HEK293 (cell line): Measurements from ENCODE around the gene SCG3.

Experiments
- CTCF ChIA-PET: fragments of 350-600 bp; formaldehyde crosslinking; extraction: SDS; loops from one replicate; lab custom pipeline; 2021; ENCODE audit warnings: antibody characterized with exemption; lab: Yijun Ruan, JAX
- POLR2A ChIA-PET: fragments of 300-600 bp; formaldehyde crosslinking; extraction: SDS; loops from one replicate; lab custom pipeline; 2020; ENCODE audit warnings: antibody characterized with exemption, inconsistent platforms; lab: Yijun Ruan, JAX
- H3K27ac ChIP-seq: fragments of 200-500 bp; sonication (Bioruptor generic); 2 replicates; pipeline ENCODE4 v1.5.1; 2014; ENCODE audit warnings: low read depth, low read length, control low read depth, inconsistent platforms; ENCODE audit errors: extremely low read depth
- H3K36me3 ChIP-seq, 2 experiments: fragments of 200-500 bp in 1 of 2; sonication (Bioruptor generic) in 1 of 2; 1 replicate in 1 of 2; 2 replicates in 1 of 2; pipeline ENCODE4 v1.5.1; 2014 to 2017; ENCODE audit warnings: inconsistent platforms in 2 of 2, low read length in 2 of 2; ENCODE audit not compliant: control insufficient read depth in 2 of 2, insufficient read depth in 1 of 2
- H3K4me1 ChIP-seq: fragments of 200-500 bp; sonication (Bioruptor generic); 2 replicates; pipeline ENCODE4 v1.5.1; 2014; ENCODE audit warnings: mild to moderate bottlenecking, low read length, inconsistent platforms; ENCODE audit not compliant: control insufficient read depth, insufficient read depth
- H3K4me3 ChIP-seq: 2 replicates; pipeline ENCODE4 v1.5.1; 2011; ENCODE audit warnings: low read depth, mild to moderate bottlenecking, control low read depth, low read length, moderate library complexity
- H3K9me3 ChIP-seq: fragments of 200-500 bp; sonication (Bioruptor generic); 2 replicates; pipeline ENCODE4 v1.5.1; 2014; ENCODE audit warnings: low read depth, low read length, inconsistent platforms; ENCODE audit not compliant: control insufficient read depth, insufficient read depth
- GLI2 ChIP-seq: fragments of 450-650 bp; formaldehyde crosslinking; IDR thresholded peaks from 2 replicates; pipeline ENCODE4; 2017; ENCODE audit warnings: missing biosample characterization, missing genetic modification characterization, low read depth, borderline replicate concordance
- SCRT2 ChIP-seq: fragments of 450-650 bp; formaldehyde crosslinking; IDR thresholded peaks from 2 replicates; pipeline ENCODE4 v1.5.1; 2016; ENCODE audit warnings: missing biosample characterization, missing genetic modification characterization
- TCF7L2 ChIP-seq: IDR thresholded peaks from 2 replicates; pipeline ENCODE4 v1.6.1; 2011; ENCODE audit warnings: low read depth, mild to moderate bottlenecking, inconsistent platforms, low read length, moderate library complexity, borderline replicate concordance
- ZNF121 ChIP-seq: fragments of 450-650 bp; formaldehyde crosslinking; IDR thresholded peaks from 2 replicates; pipeline ENCODE4 v1.5.1; 2016; ENCODE audit warnings: missing biosample characterization, missing genetic modification characterization
- ZNF133 ChIP-seq: fragments of 450-650 bp; formaldehyde crosslinking; IDR thresholded peaks from 2 replicates; pipeline ENCODE4 v1.5.1; 2016; ENCODE audit warnings: missing biosample characterization, missing genetic modification characterization
- ZNF16 ChIP-seq: fragments of 450-650 bp; formaldehyde crosslinking; IDR thresholded peaks from 2 replicates; pipeline ENCODE4 v1.5.1; 2016; ENCODE audit warnings: low read depth, missing biosample characterization, missing genetic modification characterization
- ZNF24 ChIP-seq: fragments of 450-650 bp; formaldehyde crosslinking; IDR thresholded peaks from 2 replicates; pipeline ENCODE4 v1.5.1; 2016; ENCODE audit warnings: missing biosample characterization, missing genetic modification characterization
- ZNF266 ChIP-seq: fragments of 450-650 bp; formaldehyde crosslinking; IDR thresholded peaks from 2 replicates; pipeline ENCODE4 v1.5.1; 2016; ENCODE audit warnings: missing biosample characterization, missing genetic modification characterization, low read depth
- ZNF280C ChIP-seq: fragments of 450-650 bp; formaldehyde crosslinking; IDR thresholded peaks from 2 replicates; pipeline ENCODE4 v1.5.1; 2016; ENCODE audit warnings: missing biosample characterization, missing genetic modification characterization
- ZNF324 ChIP-seq: fragments of 450-650 bp; formaldehyde crosslinking; IDR thresholded peaks from 2 replicates; pipeline ENCODE4 v1.5.1; 2016; ENCODE audit warnings: missing biosample characterization, missing genetic modification characterization
- ZNF792 ChIP-seq: fragments of 450-650 bp; formaldehyde crosslinking; IDR thresholded peaks from 2 replicates; pipeline ENCODE4 v1.5.1; 2016; ENCODE audit warnings: missing biosample characterization, missing genetic modification characterization
- ZNF843 ChIP-seq: fragments of 450-650 bp; formaldehyde crosslinking; IDR thresholded peaks from 2 replicates; pipeline ENCODE4 v1.5.1; 2016; ENCODE audit warnings: missing biosample characterization, missing genetic modification characterization
- TF ChIP-seq, protein P1 (sequence below): fragments of 450-650 bp; formaldehyde crosslinking; IDR thresholded peaks from 2 replicates; pipeline ENCODE4 v1.5.1; 2017; ENCODE audit warnings: missing biosample characterization, missing genetic modification characterization
- TF ChIP-seq, protein P2 (sequence below): fragments of 450-650 bp; formaldehyde crosslinking; IDR thresholded peaks from 2 replicates; pipeline ENCODE4 v1.5.1; 2017; ENCODE audit warnings: missing biosample characterization, mild to moderate bottlenecking, missing genetic modification characterization, moderate library complexity
- TF ChIP-seq, protein P3 (sequence below): fragments of 450-650 bp; formaldehyde crosslinking; IDR thresholded peaks from 2 replicates; pipeline ENCODE4 v1.5.1; 2016; ENCODE audit warnings: missing biosample characterization, missing genetic modification characterization

Gene SCG3

DNA sequence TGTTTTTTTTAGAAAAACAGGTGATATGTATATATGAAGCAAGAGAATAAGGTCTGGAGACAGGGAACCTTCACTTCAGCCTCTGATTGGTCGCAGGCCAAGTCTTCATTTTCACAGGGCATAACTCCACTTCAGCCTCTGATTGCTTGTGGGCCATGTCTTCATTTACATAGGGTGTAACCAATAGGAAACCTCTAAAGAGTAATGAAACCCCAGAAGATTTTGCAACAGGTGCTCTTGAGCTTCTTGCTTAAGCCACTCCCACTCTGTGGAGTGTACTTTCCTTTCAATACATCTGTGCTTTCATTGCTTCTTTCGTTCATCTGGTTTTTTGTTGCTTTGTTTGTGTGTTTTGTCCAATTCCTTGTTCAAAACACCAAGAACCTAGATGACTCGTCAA, 22.6 kb upstream of the SCG3 start:
- POLR2A ChIA-PET: no interaction called here
- CTCF ChIA-PET: interaction anchor here (0.7 to 1.2 kb wide), 3 partner anchors 8 to 118 kb away, joined by 4 to 6 read pairs (median 5); no protein-coding TSS in a partner anchor
- no peaks in the 10 kb centered on the region for H3K4me1 ChIP-seq
- no peaks in the 10 kb centered on the region for H3K36me3 ChIP-seq
- no peak overlapping the region for H3K4me3 ChIP-seq
- no peak for TF ChIP-seq ZNF843 (tag by site-specific recombination)
- no peak for TF ChIP-seq ZNF133 (tag by site-specific recombination)
- no peak for TF ChIP-seq GLI2 (tag by site-specific recombination)
- TF ChIP-seq SCRT2 (tag by site-specific recombination): peak; percentile 52
- TF ChIP-seq ZNF16 (tag by site-specific recombination): no peak
- TF ChIP-seq ZNF121 (tag by site-specific recombination): no peak
- no peak for TF ChIP-seq ZNF280C (tag by site-specific recombination)
- H3K9me3 ChIP-seq: no peaks in the 10 kb centered on the region
- H3K27ac ChIP-seq: no peak overlapping the region

DNA sequence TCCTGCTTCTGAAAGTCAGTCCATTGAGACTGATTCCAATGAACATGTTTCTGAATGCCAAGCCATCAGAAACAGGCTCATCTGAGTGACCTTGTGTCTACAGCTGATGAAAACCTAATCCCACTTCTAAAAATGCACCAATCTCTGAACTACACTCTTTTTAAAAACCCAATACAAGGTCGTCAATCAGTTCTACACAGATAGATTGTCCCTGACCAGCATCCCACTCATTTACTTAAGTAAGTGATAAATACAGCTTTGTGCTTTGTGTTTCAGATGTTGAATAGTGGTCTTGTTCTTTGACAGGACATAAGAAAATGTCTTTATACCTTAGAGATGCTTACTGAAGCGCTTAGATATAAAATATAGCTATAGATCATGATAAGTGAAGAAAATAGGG, 20.2 kb upstream of the SCG3 start:
- CTCF ChIA-PET: interaction anchor here (0.7 to 1.4 kb wide), 3 partner anchors 10 to 115 kb away, joined by 3 to 5 read pairs (median 3); no protein-coding TSS in a partner anchor
- no peaks in the 10 kb centered on the region for H3K4me1 ChIP-seq
- TF ChIP-seq ZNF266 (tag by site-specific recombination) (no peak), ZNF792 (tag by site-specific recombination) (no peak), ZNF24 (tag by site-specific recombination) (no peak)
- TF ChIP-seq, protein P1, sequence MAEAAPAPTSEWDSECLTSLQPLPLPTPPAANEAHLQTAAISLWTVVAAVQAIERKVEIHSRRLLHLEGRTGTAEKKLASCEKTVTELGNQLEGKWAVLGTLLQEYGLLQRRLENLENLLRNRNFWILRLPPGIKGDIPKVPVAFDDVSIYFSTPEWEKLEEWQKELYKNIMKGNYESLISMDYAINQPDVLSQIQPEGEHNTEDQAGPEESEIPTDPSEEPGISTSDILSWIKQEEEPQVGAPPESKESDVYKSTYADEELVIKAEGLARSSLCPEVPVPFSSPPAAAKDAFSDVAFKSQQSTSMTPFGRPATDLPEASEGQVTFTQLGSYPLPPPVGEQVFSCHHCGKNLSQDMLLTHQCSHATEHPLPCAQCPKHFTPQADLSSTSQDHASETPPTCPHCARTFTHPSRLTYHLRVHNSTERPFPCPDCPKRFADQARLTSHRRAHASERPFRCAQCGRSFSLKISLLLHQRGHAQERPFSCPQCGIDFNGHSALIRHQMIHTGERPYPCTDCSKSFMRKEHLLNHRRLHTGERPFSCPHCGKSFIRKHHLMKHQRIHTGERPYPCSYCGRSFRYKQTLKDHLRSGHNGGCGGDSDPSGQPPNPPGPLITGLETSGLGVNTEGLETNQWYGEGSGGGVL (tag by site-specific recombination): no peak
- TF ChIP-seq, protein P2, sequence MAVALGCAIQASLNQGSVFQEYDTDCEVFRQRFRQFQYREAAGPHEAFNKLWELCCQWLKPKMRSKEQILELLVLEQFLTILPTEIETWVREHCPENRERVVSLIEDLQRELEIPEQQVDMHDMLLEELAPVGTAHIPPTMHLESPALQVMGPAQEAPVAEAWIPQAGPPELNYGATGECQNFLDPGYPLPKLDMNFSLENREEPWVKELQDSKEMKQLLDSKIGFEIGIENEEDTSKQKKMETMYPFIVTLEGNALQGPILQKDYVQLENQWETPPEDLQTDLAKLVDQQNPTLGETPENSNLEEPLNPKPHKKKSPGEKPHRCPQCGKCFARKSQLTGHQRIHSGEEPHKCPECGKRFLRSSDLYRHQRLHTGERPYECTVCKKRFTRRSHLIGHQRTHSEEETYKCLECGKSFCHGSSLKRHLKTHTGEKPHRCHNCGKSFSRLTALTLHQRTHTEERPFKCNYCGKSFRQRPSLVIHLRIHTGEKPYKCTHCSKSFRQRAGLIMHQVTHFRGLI: no peak
- no peaks in the 10 kb centered on the region for H3K36me3 ChIP-seq
- no peak overlapping the region for H3K4me3 ChIP-seq
- no peak overlapping the region for H3K27ac ChIP-seq
- no peaks in the 10 kb centered on the region for H3K9me3 ChIP-seq
- POLR2A ChIA-PET: no interaction called here

DNA sequence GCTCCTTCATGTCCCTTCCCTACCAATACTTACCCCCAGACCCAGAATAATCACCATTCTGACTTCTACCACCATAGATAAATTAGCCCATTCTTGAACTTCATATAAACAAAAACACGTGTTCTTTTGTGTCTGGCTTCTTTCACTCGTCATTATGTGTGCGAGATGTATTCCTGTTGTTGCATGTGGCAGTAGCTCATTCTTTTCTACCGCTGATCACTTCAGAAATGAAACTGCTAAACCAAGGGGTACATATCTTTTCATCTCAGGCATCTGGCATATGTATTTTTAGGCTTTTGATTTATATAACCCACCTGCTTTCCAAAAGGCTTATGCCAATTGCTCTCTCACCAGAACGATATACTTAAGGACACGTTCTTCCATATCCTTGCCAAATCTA, 13.8 kb upstream of the SCG3 start:
- POLR2A ChIA-PET: no interaction called here
- H3K4me3 ChIP-seq: no peak overlapping the region
- CTCF ChIA-PET: no interaction called here
- no peaks in the 10 kb centered on the region for H3K36me3 ChIP-seq
- no peak for TF ChIP-seq ZNF324
- TF ChIP-seq, all 188 proteins: peak for 0
- H3K4me1 ChIP-seq: no peaks in the 10 kb centered on the region
- no peak overlapping the region for H3K27ac ChIP-seq
- H3K9me3 ChIP-seq: no peaks in the 10 kb centered on the region

- H3K9me3 ChIP-seq: no peaks in the 10 kb centered on the region
- ChIA-PET CTCF (no interaction called here), POLR2A (no interaction called here)
- TF ChIP-seq TCF7L2: no peak
- TF ChIP-seq, protein P3, sequence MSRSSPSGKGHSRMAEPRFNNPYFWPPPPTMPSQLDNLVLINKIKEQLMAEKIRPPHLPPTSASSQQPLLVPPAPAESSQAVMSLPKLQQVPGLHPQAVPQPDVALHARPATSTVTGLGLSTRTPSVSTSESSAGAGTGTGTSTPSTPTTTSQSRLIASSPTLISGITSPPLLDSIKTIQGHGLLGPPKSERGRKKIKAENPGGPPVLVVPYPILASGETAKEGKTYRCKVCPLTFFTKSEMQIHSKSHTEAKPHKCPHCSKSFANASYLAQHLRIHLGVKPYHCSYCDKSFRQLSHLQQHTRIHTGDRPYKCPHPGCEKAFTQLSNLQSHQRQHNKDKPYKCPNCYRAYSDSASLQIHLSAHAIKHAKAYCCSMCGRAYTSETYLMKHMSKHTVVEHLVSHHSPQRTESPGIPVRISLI: no peak
- no peaks in the 10 kb centered on the region for H3K4me1 ChIP-seq
- no peak overlapping the region for H3K27ac ChIP-seq
- no peaks in the 10 kb centered on the region for H3K36me3 ChIP-seq
- H3K4me3 ChIP-seq: no peak overlapping the region
Observed at GRCh38 chr15:51668446-51668845, 12.9 kb upstream of the SCG3 start.
